Adipocyte (in vitro differentiated cells): ENCODE data around the gene S100A6.
"Not testable (repeated sequence)": the region's sequence is repeated elsewhere in the genome, so short reads cannot be mapped to it uniquely, and the experiment has no call there.

Experiments
- DNase-seq: peaks from one replicate; pipeline ENCODE4 v3.0.0-alpha.2; 2015; ENCODE audit warnings: low read depth
- H3K27me3 ChIP-seq: replicated peaks from 2 replicates; pipeline ENCODE4 v1.7.0; 2013; ENCODE audit warnings: mild to moderate bottlenecking, low read length, moderate library complexity; ENCODE audit not compliant: control insufficient read depth, insufficient read depth
- H3K36me3 ChIP-seq: 2 replicates; pipeline ENCODE4 v1.7.0; 2013; ENCODE audit warnings: low read length, mild to moderate bottlenecking, moderate library complexity; ENCODE audit not compliant: control insufficient read depth, insufficient read depth, severe bottlenecking
- H3K4me1 ChIP-seq: 2 replicates; pipeline ENCODE4 v1.7.0; 2013; ENCODE audit warnings: mild to moderate bottlenecking, low read length, moderate library complexity; ENCODE audit not compliant: control insufficient read depth, insufficient read depth
- H3K4me3 ChIP-seq: 2 replicates; pipeline ENCODE4 v1.7.0; 2013; ENCODE audit warnings: mild to moderate bottlenecking, low read length, moderate library complexity
- H3K9ac ChIP-seq: 2 replicates; pipeline ENCODE4 v1.7.0; 2013; ENCODE audit warnings: mild to moderate bottlenecking, low read length, moderate library complexity
- H3K9me3 ChIP-seq: 2 replicates; pipeline ENCODE4 v1.7.0; 2013; ENCODE audit warnings: mild to moderate bottlenecking, low read length, moderate library complexity; ENCODE audit not compliant: control insufficient read depth

S100A6 gene

GRCh38 chr1:153534226-153534924 lies 1.4 kb downstream of the S100A6 start:
- Histone ChIP-seq H3K27me3 (no peaks in the 10 kb centered on the region), H3K36me3 (peaks cover 11% of the 10 kb centered on the region), H3K4me3 (peak overlapping the region; percentile 92), H3K9me3 (no peaks in the 10 kb centered on the region), H3K4me1 (peaks cover 32% of the 10 kb centered on the region), H3K9ac (peak overlapping the region; percentile 99)
- peak; percentile 57 for DNase-seq

DNA sequence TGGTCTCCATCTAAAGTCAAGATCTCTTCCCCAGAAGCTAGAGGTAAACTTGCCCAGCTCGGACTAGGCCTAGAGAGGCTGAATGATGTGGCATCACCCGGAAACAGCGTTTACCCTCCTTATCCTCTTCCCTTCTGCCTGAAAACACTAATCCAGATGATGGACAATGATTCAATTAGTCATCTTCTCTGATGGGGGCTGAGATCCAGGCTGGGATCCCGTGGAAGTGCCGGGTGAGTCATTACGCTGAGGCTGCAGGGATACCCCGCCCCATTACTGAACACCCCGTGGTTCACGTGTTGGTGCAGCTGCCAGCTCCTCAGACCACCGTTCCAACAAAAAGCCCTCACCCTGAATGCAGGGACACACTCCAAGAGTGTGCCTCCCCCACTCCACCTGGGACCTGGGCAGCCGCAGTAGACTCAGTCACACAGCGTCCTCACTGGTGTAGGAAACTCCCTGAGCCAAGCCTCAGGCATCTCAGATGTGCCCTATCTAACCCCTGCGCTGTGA lies 2.0 kb downstream of the S100A6 start:
- peak overlapping the region; percentile 99 for H3K9ac ChIP-seq
- H3K36me3 ChIP-seq = peaks cover 11% of the 10 kb centered on the region
- no peaks in the 10 kb centered on the region for H3K9me3 ChIP-seq
- peak overlapping the region; percentile 92 for H3K4me3 ChIP-seq
- H3K4me1 ChIP-seq = peaks cover 32% of the 10 kb centered on the region
- peak; percentile 75 for DNase-seq
- no peaks in the 10 kb centered on the region for H3K27me3 ChIP-seq

DNA sequence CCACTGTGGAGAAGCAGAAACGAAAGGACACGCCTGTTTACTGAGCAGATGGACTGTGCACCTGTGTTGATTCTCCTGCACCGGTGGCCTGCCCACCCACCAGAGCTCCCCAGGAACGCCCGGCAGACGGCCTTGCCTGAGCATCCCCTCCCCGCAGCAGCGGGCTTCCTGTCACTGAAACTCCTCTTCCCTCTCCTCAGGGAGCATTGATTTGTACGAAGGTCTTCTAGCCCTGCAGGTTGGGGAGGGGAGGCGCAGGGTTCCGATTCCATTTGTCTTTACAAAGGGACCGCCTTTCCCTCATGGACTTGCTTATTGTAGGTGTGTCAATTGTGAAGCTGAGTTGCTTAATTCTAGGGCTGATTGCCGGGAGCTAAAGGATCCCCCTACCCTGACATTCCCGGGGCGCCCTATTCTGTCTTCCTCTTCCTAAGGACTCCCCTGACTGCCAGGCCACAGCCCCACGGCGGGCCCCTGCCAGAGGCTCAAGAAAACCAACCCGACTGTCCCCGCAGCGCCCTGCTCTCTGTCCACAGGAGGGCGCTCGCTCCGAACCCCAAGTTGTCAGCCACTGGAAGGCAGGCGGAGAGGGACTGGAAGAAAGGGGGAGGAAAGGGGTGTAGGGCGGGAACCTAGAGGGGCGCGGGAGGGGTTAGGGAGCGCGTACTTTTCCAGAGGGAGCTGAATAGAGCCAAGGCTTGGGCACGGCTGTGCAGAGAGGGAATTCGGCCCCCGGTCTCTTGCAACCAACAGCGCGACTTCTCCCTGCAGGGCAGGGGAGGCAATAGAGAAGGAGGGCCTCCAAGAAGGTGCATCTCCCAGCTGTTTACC lies 2.8 kb downstream of the S100A6 start:
- Histone ChIP-seq H3K9ac (peak overlapping the region; percentile 99), H3K9me3 (no peaks in the 10 kb centered on the region), H3K4me3 (peak overlapping the region; percentile 92), H3K27me3 (no peaks in the 10 kb centered on the region), H3K4me1 (peaks cover 32% of the 10 kb centered on the region), H3K36me3 (peaks cover 11% of the 10 kb centered on the region)
- peak; percentile 96 for DNase-seq

- Histone ChIP-seq H3K36me3 (peaks cover 11% of the 10 kb centered on the region), H3K4me3 (no peak overlapping the region), H3K9me3 (no peaks in the 10 kb centered on the region), H3K27me3 (no peaks in the 10 kb centered on the region), H3K4me1 (peaks cover 32% of the 10 kb centered on the region), H3K9ac (peak overlapping the region; percentile 99)
- no peak for DNase-seq
Measured at GRCh38 chr1:153532181-153532580, 3.6 kb downstream of the S100A6 start.

DNA sequence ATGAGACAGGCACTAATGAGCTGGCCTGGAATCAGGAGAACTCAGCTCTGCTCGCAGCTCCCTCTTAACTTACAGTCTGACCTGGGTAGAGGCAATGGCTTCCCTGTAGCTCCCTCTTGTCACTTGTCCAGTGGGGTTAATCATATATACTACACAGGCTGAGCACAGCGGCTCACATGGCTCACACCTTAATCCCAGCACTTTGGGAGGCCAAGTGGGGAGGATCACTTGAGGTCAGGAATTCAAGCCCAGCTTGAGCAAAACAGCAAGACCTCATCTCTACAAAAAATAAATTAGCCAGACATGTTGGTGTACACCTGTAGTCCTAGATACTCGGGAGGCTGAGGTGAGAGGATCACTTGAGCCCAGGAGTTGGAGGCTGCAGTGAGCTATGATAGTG lies 4.2 kb downstream of the S100A6 start:
- no peaks in the 10 kb centered on the region for H3K27me3 ChIP-seq
- H3K9me3 ChIP-seq = no peaks in the 10 kb centered on the region
- H3K4me1 ChIP-seq = peaks cover 32% of the 10 kb centered on the region
- no peak overlapping the region for H3K4me3 ChIP-seq
- no peak overlapping the region for H3K9ac ChIP-seq
- DNase-seq = no peak
- peaks cover 11% of the 10 kb centered on the region for H3K36me3 ChIP-seq

DNA sequence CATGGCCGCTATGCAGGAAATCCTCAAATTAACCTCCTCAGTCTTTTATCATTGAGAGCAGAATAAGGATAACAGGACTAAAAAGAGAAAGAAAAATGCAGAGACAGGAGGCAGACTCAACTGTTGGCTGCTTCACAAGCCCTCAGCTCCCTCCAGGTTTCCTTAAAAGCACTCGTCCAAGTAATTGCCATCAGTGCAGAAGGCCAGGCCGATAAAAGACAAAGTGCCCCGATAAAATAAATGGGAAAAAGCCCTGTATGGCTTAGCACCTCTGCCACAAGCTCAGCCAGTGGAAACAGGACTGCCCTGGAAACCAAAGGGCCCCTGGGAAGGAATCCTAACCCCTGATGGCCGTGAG lies 8.1 kb downstream of the S100A6 start:
- Histone ChIP-seq H3K4me3 (no peak overlapping the region), H3K9ac (no peak overlapping the region)
- DNase-seq = no peak

DNA sequence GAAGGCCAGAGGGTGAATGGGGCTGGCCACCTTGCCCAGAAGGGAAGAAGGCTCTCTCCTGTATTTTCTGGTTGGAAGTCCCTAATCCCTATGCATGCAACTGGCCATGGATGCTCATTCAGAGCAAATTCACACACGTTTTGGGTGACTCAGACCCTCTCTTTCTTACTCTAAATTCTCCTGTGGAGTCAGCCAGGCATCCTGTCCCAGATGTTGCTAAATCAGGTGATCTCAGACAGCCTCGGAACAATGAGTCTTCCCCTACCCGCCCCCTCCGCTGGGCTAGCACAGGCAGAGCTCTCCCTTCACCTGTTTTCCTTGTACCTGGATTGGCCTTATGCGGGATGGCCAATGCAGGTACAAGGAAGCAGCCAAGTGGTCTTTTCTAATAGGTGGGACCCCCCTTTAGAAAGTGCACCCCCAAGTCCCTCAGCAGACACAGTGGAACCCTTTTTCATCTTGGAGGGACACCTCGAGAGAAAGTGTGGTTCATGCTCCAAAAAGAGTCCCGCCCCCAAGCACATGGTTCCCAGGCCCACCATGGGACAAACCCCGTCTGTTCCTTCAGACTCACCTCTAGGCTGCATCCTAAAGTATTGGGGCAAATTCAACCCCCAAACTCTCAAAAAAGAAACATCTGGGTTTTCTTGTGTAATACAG lies 8.6 kb downstream of the S100A6 start:
- Histone ChIP-seq H3K4me1 (peaks cover 12% of the 10 kb centered on the region), H3K9ac (no peak overlapping the region), H3K9me3 (no peaks in the 10 kb centered on the region), H3K4me3 (no peak overlapping the region), H3K36me3 (no peaks in the 10 kb centered on the region), H3K27me3 (no peaks in the 10 kb centered on the region)
- DNase-seq = no peak

More for the DNA sequence above, 8.1 kb downstream of the S100A6 start:
- Histone ChIP-seq H3K36me3 (no peaks in the 10 kb centered on the region), H3K9me3 (no peaks in the 10 kb centered on the region), H3K27me3 (no peaks in the 10 kb centered on the region), H3K4me1 (peaks cover 16% of the 10 kb centered on the region)

DNA sequence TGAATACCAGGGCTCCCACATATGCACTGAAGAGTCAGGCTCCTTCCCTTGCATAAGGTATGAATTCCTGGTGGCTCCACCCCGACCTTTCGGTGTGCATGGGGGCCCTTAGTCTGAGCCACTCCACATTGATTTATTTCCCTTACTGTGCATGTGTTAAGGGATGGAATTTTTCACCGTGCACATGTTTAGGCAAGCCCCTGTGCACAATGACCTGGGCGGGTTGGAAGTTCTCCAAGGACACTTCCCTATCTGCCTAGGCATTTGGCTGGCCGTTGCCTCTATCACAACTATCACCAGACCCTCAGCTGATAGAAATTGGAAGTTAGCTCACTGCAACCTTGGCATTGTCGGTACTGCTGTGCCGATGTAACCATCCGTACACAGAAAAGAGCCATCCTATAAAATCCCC lies 9.7 kb downstream of the S100A6 start:
- Histone ChIP-seq H3K36me3 (no peaks in the 10 kb centered on the region), H3K9ac (no peak overlapping the region), H3K4me3 (no peak overlapping the region), H3K4me1 (peaks cover 12% of the 10 kb centered on the region), H3K27me3 (no peaks in the 10 kb centered on the region), H3K9me3 (no peaks in the 10 kb centered on the region)
- DNase-seq = no peak

DNA sequence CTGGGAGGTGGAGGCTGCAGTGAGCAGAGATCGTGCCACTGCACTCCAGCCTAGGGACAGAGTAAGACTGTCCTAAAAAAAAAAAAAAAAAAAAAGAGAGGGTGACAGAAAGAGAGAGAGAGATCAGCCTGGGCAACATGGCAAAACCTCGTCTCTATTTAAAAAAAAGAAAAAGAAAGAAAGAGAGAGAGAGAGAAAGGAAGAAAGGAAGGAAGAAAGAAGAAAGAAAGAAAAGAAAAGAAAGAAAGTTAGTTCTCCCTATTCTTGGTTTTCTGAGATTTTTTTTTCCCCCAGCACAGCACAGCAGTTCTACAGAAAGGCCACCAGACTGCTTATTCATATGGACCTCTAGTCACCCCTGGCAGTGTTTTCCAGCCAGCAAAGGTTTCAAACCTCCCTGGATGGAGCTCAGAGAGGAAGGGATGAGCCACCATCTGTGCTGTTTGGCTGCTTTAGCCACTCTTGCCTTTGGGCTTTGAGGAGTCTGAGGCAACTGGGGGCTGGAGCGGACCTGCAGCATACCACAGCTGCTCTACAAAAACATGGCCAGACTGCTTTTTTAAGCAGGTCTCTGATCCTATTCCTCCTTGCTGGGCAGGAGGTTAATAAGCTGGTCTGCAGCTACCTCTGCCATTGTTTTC lies 10.6 kb downstream of the S100A6 start:
- Histone ChIP-seq H3K9me3 (no peaks in the 10 kb centered on the region), H3K27me3 (no peaks in the 10 kb centered on the region), H3K4me3 (no peak overlapping the region), H3K36me3 (no peaks in the 10 kb centered on the region), H3K9ac (no peak overlapping the region), H3K4me1 (peaks cover 12% of the 10 kb centered on the region)
- DNase-seq = no peak

DNA sequence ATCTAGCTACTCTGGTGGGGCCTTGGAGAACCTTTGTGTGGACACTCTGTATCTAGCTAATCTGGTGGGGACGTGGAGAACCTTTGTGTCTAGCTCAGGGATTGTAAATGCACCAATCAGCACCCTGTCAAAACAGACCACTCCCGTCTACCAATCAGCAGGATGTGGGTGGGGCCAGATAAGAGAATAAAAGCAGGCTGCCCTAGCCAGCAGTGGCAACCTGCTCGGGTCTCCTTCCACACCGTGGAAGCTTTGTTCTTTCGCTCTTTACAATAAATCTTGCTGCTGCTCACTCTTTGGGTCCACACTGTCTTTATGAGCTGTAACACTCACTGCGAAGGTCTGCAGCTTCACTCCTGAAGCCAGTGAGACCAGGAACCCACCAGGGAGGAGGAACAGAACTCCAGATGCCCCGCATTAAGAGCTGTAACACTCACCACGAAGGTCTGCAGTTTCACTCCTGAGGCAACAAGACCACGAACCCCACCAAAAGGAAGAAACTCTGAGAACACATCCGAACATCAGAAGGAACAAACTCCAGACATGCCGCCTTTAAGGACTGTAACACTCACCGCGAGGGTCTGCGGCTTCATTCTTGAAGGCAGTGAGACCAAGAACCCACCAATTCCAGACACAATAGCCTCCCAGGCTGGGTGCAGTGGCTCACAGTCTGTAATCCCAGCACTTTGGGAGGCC lies 13.3 kb downstream of the S100A6 start:
- peaks cover 12% of the 10 kb centered on the region for H3K4me1 ChIP-seq
- H3K36me3 ChIP-seq, H3K9ac ChIP-seq, DNase-seq, H3K27me3 ChIP-seq, H3K9me3 ChIP-seq, H3K4me3 ChIP-seq: not testable (repeated sequence)
